A549 (cell line): Measurements from ENCODE around the gene POC1A.

Source experiments
- CBX8 ChIP-seq: fragments of 200-600 bp; sonication (generic); IDR thresholded peaks from 2 replicates; pipeline ENCODE4 v1.6.1; 2016
- CTCF ChIP-seq: fragments of >200 bp; sonication (Bioruptor Twin); formaldehyde crosslinking; IDR thresholded peaks from 3 replicates; pipeline ENCODE4 v1.5.1; 2016
- E2F6 ChIP-seq: IDR thresholded peaks from 2 replicates; pipeline ENCODE4 v1.6.1; 2012; ENCODE audit warnings: low read depth, borderline replicate concordance
- ELK1 ChIP-seq: fragments of 150-350 bp; IDR thresholded peaks from 2 replicates; pipeline ENCODE4 v1.6.1; 2014; ENCODE audit warnings: low read depth, mild to moderate bottlenecking, low read length
- EP300 ChIP-seq, 2 experiments: fragments of >200 bp; sonication (Bioruptor Twin); formaldehyde crosslinking; IDR thresholded peaks; 2 replicates in 1 of 2; 3 replicates in 1 of 2; pipeline ENCODE4 v1.6.1; 2016 to 2017
- HMGXB4 ChIP-seq: fragments of 250-450 bp; sonication (Bioruptor Pico); IDR thresholded peaks from 2 replicates; pipeline ENCODE4 v1.5.0; 2021; ENCODE audit warnings: mild to moderate bottlenecking, moderate library complexity, borderline replicate concordance
- HOXA7 ChIP-seq: fragments of 250-450 bp; sonication (Bioruptor Pico); IDR thresholded peaks from 2 replicates; pipeline ENCODE4 v1.5.0; 2020; ENCODE audit warnings: mild to moderate bottlenecking, moderate library complexity
- JUNB ChIP-seq: fragments of >200 bp; sonication (Bioruptor Twin); formaldehyde crosslinking; IDR thresholded peaks from 2 replicates; pipeline ENCODE4 v1.6.1; 2016
- MAZ ChIP-seq: fragments of 150-350 bp; IDR thresholded peaks from 2 replicates; pipeline ENCODE4 v1.6.1; 2014; ENCODE audit warnings: antibody characterized with exemption, low read depth, low read length, borderline replicate concordance
- PBX3 ChIP-seq: IDR thresholded peaks from 2 replicates; pipeline ENCODE4 v1.6.1; 2012
- POLR2A ChIP-seq: IDR thresholded peaks from 2 replicates; pipeline ENCODE4 v1.6.1; 2012; ENCODE audit warnings: mild to moderate bottlenecking, low read length
- RARB ChIP-seq: fragments of 250-450 bp; sonication (Bioruptor Pico); IDR thresholded peaks from 2 replicates; pipeline ENCODE4 v1.8.0; 2021; ENCODE audit warnings: mild to moderate bottlenecking, moderate library complexity
- REST ChIP-seq: fragments of 200-600 bp; sonication (generic); IDR thresholded peaks from 2 replicates; pipeline ENCODE4 v1.6.1; 2016; ENCODE audit warnings: antibody characterized with exemption, mild to moderate bottlenecking, moderate library complexity
- USF2 ChIP-seq: fragments of 450-650 bp; IDR thresholded peaks from 2 replicates; pipeline ENCODE4 v1.6.1; 2014; ENCODE audit warnings: antibody characterized with exemption

- TF ChIP-seq USF2 (no peak), POLR2A (no peak), RARB (CRISPR knock-in tag) (no peak), CTCF (0 out of 3 replicates have a peak, but pooled peaks have one; percentile 13), E2F6 (peak; percentile 89), JUNB (no peak), PBX3 (no peak), EP300 (IDR thresholded peaks at IDR 0.05) (no peak), MAZ (no peak), CBX8 (no peak), HMGXB4 (CRISPR knock-in tag) (no peak), ELK1 (no peak), HOXA7 (CRISPR knock-in tag) (no peak), REST (no peak)
Observed at GRCh38 chr3:52055537-52056351, 98.5 kb downstream of the POC1A start.
